ENCODE results near the gene SRRM3.
"Not testable (repeated sequence)": the region's sequence is repeated elsewhere in the genome, so short reads cannot be mapped to it uniquely, and the experiment has no call there.

SRRM3 gene

DNA sequence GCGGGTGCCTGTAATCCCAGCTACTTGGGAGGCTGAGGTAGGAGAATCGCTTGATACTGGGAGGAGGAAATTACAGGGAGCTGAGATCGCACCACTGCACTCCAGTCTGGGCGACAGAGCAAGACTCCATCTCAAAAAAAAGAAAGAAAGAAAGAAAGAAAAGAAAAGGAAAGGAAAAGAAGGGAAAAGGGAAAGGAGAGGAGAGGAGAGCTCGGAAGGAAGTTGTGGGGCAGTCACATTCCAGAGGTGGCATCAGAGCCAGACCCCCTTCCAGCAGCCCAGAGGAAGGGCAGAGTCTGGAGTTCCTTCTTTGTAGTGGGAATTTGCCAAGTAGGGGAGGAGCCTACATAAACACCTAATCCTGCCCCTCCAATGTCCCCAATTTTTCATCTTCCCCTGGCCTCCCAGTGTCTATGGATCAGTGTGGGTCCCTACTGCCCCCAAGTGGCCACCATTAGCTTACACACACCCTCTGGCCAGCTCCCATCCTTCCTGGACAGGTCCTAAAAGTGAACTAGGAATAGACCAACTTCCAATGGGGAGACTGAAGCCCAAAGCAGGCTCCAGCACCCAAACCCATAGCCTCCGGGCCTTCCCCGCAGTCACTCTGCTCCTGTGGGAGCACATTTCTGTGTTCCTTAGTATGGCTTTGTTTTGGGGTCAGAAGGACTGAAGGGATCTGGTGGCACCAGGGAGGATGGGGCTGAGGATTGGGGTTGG is 61.1 kb downstream of the SRRM3 start:
- peak; percentile 58 for DNase-seq
- ATAC-seq: peak; percentile 29

GRCh38 chr7:76265299-76265698 is 63.6 kb downstream of the SRRM3 start:
- DNase-seq (no peak), ATAC-seq (no peak)

- ATAC-seq: no peak
- peak; percentile 26 for DNase-seq
Measured at GRCh38 chr7:76267107-76267893, 65.6 kb downstream of the SRRM3 start.

DNA sequence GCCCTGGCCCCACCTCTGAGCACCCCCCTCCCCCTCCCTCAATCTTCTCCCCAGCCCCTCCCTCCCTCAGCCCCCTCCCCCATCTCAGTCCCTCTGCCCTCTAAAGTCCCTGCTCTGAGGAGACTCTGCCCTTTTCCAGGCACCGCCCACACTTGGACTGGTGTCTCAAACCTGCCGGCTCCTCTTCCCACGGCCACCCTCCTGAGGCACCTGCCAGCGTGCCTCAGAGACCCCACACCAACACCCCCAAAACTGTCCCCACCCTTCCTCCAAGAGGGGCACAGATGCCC is 66.1 kb downstream of the SRRM3 start:
- no peak for DNase-seq
- no peak for ATAC-seq

DNA sequence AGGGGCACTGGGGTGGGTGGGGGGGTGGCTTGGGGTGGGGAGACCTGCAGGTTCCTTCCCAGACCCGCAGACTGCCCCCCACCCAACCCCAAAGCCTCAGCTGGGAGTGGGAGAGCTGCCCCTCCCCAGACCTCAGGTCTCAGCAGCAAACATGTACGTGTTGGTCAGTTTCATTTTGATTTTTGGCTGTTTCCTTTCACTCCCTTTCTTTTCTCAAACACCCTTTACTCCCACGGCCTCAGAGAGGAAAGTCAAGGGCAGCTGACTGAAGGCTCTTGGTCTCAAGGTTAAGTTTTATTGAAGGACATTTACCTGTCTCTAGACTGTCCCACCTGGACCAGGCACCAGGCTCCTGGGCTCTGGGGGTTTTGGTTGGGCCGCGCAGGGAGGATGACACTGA is 66.7 kb downstream of the SRRM3 start:
- no peak for DNase-seq
- ATAC-seq: peak; percentile 4

DNA sequence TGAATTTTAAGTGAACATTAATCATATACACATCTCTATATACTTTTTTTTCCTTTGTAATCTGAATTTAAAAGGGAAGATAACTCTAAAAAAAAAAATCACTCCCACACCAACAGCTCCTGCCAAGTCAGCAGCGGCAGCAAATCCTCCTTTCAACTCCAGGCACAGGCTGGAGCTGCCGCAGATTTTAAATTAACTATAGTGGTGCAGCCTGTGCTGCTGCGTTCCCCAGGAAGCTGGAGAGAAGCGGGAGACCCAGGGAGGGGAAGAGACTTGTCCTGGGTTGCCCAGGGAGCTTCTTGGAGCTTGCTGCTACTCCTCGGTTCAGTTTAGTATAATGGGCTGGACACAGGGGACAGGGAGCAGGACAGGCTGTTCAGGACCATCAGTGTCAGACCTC is 68.2 kb downstream of the SRRM3 start:
- ATAC-seq (no peak), DNase-seq (no peak)

- not testable (repeated sequence) for ATAC-seq, DNase-seq
Measured at GRCh38 chr7:76271384-76271783, 69.7 kb downstream of the SRRM3 start.

- no peak for DNase-seq
Measured at GRCh38 chr7:76272142-76272541, 70.4 kb downstream of the SRRM3 start.

GRCh38 chr7:76272851-76273497 is 71.3 kb downstream of the SRRM3 start:
- no peak for DNase-seq
- ATAC-seq: no peak

More at GRCh38 chr7:76272142-76272541, 70.4 kb downstream of the SRRM3 start:
- ATAC-seq: no peak

DNA sequence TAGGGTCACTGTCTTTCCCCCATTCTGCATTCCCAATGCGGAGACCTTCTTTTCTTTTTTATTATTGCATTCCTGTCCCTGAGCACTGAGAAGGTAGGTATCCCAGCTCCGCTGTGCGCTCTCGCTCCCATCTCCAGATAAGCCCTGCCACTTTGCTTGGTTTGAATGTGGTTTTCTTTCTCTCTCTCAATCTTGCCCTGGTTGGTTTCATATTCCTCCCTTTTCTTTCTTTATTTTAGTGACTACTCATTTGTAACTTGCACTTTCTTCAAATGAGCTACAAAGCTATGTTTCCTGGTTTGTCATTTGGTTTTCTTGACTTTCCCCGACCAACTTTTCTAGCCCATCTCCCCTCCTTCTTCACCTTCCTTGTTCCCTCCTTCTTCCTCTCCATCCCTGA is 71.8 kb downstream of the SRRM3 start:
- DNase-seq (no peak), ATAC-seq (no peak)

DNA sequence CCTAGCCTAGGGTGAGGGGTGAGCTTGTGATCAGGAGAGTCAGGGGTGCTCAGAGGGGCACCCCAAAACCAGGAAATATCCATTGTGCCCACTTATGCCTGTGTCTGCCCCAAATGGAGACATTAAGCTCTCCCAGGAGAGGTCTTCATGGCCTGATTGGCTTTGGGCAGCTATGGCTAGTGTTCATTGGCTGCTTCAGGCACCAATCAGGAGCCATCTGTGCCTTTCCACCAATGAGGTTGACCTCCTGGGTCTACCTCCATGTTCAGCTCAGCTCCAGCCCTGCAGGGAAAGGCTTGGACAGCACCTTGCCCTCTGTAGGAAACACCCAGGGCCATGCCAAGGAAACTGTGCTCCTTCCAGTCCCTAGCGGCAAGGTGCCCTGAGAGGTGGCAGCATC is 76.8 kb downstream of the SRRM3 start:
- peak; percentile 41 for ATAC-seq
- no peak for DNase-seq

DNA sequence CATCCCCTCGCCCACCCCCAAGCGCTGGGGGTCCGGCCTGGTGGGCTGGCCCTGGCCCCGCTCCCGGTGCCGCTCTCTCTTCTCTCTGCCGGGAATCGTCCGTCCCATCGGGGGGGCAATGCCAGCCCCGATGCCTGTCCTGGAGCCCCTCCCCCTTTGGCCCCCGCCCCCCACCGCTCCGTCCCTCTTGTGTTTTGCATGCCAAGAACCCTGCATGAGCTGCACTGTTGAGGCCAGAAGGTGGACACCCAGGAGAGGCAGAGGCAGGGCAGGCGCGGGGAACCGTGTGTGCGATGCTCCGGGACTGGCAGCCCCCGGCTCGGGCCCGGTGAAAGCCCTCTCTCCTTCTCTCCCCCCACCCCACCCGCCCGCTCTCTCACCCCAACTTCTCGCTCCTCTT is 78.7 kb downstream of the SRRM3 start:
- ATAC-seq: no peak
- DNase-seq: no peak

DNA sequence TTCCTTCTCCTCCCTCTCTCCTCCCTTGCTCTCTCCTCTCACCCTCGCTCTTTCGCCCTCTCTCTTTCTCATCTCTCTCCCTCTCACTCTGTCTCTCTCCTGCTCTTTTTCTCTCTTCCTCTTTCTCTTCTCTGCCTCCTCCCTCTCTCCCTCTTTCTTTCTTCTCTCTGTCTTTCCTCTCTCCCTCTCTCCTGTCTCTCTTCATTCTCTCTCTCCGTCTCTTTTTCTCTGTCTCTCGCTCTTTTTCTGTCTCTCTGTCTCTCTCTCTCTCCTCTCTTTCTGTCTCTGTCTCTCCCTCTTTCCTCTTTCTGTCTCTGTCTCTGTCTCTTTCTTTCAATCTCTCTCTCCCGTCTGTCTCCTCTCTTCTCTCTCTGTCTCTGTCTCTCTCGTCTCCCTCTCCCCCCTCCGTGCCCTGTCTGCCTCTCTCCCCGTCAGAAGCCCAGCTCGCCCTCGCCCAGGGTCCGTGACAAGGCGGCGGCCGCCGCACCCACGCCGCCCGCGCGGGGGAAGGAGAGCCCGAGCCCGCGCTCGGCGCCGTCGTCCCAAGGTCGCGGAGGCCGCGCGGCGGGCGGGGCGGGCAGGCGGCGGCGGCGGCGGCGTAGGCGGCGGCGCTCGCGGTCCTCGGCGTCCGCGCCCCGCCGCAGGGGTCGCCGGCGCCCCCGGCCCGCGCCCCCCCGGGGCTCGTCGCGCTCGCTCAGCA is 79.5 kb downstream of the SRRM3 start:
- ATAC-seq: no peak

DNA sequence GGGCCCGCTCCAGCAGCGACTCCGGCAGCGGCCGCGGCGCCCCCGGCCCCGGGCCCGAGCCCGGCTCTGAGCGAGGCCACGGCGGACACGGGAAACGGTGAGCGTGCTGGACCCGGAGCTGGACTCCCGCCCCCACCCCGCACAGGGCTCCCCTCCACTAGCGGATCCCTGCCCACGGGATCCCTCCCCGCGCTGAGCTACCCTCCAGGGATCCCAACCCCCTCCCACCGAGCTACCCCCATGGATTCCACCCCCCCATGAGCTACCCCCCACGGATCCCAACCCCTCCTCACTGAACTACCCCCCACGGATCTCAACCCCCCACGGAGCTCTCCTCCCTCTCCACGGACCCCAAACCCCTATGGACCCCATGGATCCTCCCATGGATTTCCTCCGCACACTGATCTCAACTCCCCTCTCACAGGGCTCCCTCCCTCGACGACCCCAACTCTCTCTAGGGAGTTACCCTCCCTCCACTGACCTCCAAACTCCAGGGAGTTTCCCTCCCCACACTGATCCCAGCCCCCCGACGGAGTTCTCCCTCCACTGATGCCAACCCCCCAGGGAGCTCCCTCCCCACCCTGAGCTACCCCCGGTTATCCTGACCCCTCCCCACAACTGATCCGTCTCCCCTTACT is 80.1 kb downstream of the SRRM3 start:
- DNase-seq (no peak), ATAC-seq (no peak)

More for the DNA sequence above, 79.5 kb downstream of the SRRM3 start:
- DNase-seq: no peak

GRCh38 chr7:76282344-76283253 is 80.9 kb downstream of the SRRM3 start:
- DNase-seq (no peak), ATAC-seq (no peak)

GRCh38 chr7:76283254-76284159 is 81.8 kb downstream of the SRRM3 start:
- no peak for ATAC-seq
- DNase-seq: no peak

DNA sequence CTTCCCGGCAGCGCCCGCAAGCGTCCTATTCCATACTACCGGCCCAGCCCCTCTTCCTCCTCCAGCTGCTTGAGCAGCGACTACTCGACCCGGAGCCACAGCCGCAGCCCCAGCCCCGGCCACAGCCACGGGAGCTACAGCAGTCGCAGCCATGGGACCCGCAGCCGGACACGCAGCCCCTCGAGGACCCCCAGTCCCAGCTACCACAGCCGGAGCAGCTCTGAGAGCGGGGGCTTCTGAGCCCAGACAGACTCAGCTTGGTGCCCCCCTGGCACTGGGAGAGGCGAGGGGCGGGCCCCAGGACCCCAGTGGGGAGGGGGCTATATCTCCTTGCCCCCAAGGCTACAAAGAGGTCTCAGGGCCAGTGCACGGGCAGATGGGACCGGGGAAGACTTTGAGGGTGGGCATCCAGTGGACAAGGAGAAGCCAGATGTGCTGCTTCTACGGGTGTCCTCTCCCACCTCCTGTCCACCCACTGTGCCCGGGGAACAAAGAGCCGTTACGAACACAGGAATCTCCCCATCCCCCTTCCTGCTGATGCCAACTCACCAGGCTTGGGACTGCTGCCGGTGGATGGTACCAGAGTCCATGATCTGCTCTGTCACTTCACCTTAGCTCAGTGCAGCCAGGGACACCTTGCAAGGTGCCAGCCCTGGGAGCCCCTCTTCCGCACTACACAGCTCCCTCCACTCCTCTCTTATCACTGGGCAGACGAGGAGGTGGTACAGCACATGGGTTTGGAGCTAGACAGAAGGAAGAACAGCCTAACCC is 84.1 kb downstream of the SRRM3 start:
- DNase-seq: no peak

DNA sequence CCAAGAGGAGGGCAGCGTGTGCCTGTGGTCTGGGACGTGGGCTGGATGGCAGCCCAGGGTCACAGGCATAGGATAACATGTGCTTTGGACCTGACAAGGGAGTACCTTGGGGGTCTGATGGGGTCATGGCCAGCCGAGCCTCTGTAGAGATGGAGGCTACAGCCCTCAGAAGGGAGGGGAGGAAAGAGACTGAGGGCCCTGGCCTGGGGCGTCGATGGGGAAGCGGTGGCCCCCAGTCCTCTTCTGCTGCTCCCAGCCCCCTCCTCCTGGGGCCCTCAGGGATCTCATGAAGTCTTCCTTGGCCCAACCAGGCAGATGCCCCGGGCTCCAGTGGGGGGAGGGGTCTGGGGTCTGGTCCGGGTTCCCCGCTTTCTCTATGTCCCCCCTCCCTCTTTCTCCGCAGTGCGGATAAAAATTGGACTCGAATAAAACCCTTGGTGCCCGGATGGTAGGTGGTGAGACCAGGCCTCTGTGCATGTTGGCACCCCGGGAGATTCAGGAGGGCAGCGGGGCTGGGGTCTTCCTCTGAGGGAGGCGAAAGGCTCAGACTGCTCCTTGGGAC is 85.2 kb downstream of the SRRM3 start:
- DNase-seq: no peak
- ATAC-seq: no peak

More for the DNA sequence above, 84.1 kb downstream of the SRRM3 start:
- no peak for ATAC-seq

GRCh38 chr7:76290847-76291350 is 89.2 kb downstream of the SRRM3 start:
- ATAC-seq: not testable (repeated sequence)

More at GRCh38 chr7:76290847-76291350, 89.2 kb downstream of the SRRM3 start:
- not testable (repeated sequence) for DNase-seq
